Testis (tissue), 3 donors: Measurements from ENCODE around the gene CFAP69. TPM values are rescaled to one million over a fixed set of nuclear protein-coding genes. Genes with fewer than 3 reads are reported as not detected.

Source experiments
- DNase-seq: peaks from one replicate; pipeline ENCODE4 v3.0.0-alpha.2; 2019
- H3K27ac ChIP-seq, 2 donors: fragments of 200-600 bp; sonication (generic); one replicate each; pipeline ENCODE4 v1.5.1; 2019
- H3K27me3 ChIP-seq: fragments of 200-600 bp; sonication (generic); one replicate; pipeline ENCODE4 v1.5.1; 2019
- H3K36me3 ChIP-seq: fragments of 200-600 bp; sonication (generic); one replicate; pipeline ENCODE4 v1.5.1; 2017; ENCODE audit warnings: low read depth; ENCODE audit errors: missing control alignments
- H3K4me1 ChIP-seq: fragments of 200-600 bp; sonication (generic); one replicate; pipeline ENCODE4 v1.5.1; 2019
- H3K4me3 ChIP-seq, 2 donors: fragments of 200-600 bp; sonication (generic); one replicate each; pipeline ENCODE4 v1.5.1; 2017 to 2019
- H3K9me3 ChIP-seq: fragments of 200-600 bp; sonication (generic); one replicate; pipeline ENCODE4 v1.5.1; 2017
- CTCF ChIP-seq, 3 experiments: fragments of 450-650 bp in 2 of 3; fragments of 200-600 bp in 1 of 3; sonication (generic) in 1 of 3; IDR thresholded peaks; one replicate each; pipeline ENCODE4 v1.5.1; 2016 to 2019; ENCODE audit warnings: antibody characterized with exemption in 3 of 3, mild to moderate bottlenecking in 2 of 3, moderate library complexity in 1 of 3
- POLR2A ChIP-seq: fragments of 450-650 bp; IDR thresholded peaks from one replicate; pipeline ENCODE4 v1.6.1; 2017; ENCODE audit warnings: antibody characterized with exemption, mild to moderate bottlenecking, moderate library complexity
- WGBS, 2 donors: methylation state at CpG; one replicate each; pipeline ENCODE4 v1.1.5; 2018; 5-methylcytosine and 5-hydroxymethylcytosine counted together
- intact Hi-C: fragments of 100-400 bp; cut with DNase I; formaldehyde crosslinking; loops from one replicate; pipeline ENCODE4 v1.15.1; 2023; ENCODE audit warnings: low total_unique reads
- polyA plus RNA-seq: library from polyadenylated mRNA; stranded (reverse); fragments of 350-450 nt; fragmentation: Illumina TruSeq; extraction: RNeasy Lipid Tissue Mini Kit (QIAGEN cat#74804); gene quantifications from one replicate; pipeline ENCODE4 v1.2.3, GENCODE V29; 2014; ENCODE audit warnings: low read depth, low replicate concordance; ENCODE audit not compliant: insufficient read depth
- total RNA-seq, 2 donors: library from RNA; depleted of rRNA; stranded (reverse); fragments of >200 nt; gene quantifications; one replicate each; pipeline ENCODE4 v1.2.3, GENCODE V29; 2016

The CFAP69 gene
- total and polyA plus RNA-seq, 3 donors from 2014 or later, result 8.7 to 18.0 (median 9.0) TPM

DNA sequence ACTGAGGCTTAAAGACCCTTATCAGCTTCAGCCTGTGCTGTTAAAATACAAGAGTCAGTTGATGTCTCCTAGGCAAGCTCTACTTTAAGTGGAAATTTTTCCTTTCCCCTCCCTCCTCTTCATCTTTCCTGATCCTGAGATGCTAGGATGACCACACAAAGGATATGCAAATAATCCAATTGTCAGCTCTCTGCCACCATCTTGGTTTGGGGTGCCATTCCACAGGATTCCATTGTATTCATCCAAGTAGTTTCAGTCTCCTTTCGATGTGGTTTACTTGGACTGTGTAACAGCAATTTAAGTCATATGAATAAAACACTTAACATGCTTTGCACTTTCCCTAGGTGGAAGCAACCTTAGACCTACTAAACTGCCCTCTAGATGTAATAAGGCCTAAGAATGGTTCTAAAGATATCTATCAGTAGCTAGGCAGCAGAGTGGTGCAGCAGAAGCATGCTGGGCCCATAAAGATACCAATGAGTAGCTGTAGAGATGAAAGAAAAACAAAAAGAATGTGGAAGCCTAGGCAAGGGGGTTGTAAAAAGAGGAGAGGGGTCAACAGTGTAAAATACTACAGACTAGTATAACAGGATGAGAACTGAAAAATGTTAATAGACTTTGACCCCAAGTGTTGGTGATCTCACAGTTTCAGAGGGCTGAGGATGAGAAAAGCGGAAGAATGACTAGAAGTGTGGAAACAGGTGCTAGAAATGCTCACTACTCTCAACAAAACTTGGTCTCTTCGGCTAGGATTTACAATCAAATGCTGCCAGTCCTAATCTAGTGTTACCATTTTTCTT, 2.4 kb upstream of the CFAP69 start:
- DNase-seq, result no peak
- H3K27ac ChIP-seq, result no peak overlapping the region
- intact Hi-C loops, result no loop called here

DNA sequence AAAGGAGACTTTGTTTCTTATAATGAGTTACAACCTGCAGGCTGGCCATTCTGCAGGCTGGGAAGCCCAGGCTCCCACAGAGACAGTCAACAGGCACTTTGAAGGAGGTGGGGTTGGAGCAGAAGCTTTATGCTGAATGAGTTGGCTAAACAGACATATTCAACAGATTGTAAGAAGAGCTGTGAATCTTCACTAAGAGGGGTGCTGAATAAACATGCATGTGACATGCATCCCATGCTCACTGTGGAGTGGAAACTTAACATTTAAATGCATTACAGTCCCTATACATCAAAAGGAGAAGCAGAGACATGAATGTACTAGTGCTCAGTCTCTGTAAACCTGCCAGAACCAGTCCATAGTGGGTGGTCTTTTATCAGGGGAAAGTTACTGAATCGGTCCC, 1.4 kb upstream of the CFAP69 start:
- Histone ChIP-seq H3K36me3 (no peaks in the 10 kb centered on the region), H3K9me3 (no peaks in the 10 kb centered on the region), H3K4me3 (no peak overlapping the region), H3K27ac (no peak overlapping the region), H3K4me1 (peaks cover 4% of the 10 kb centered on the region), H3K27me3 (no peaks in the 10 kb centered on the region)
- DNase-seq, result no peak
- 8 to 16% methylated on average over 1 of the region's 1 CpG for WGBS, 2 donors
- TF ChIP-seq CTCF (IDR thresholded peaks at IDR 0.05) (no peak), POLR2A (no peak)
- intact Hi-C loops, result no loop called here

More for the DNA sequence above, 2.4 kb upstream of the CFAP69 start:
- Histone ChIP-seq H3K9me3 (no peaks in the 10 kb centered on the region), H3K27me3 (no peaks in the 10 kb centered on the region), H3K4me1 (peaks cover 4% of the 10 kb centered on the region), H3K36me3 (no peaks in the 10 kb centered on the region), H3K4me3 (no peak overlapping the region)
- TF ChIP-seq POLR2A (no peak), CTCF (IDR thresholded peaks at IDR 0.05) (no peak)
- WGBS, 2 donors, result 89 to 93% methylated on average over 3 of the region's 3 CpGs

GRCh38 chr7:90244565-90244908, 437 bp upstream of the CFAP69 start:
- Histone ChIP-seq H3K27ac (no peak overlapping the region), H3K4me3 (peak overlapping the region; percentile 88 to 97), H3K4me1 (peaks cover 4% of the 10 kb centered on the region), H3K9me3 (no peaks in the 10 kb centered on the region), H3K36me3 (no peaks in the 10 kb centered on the region), H3K27me3 (no peaks in the 10 kb centered on the region)
- 10 to 11% methylated on average over 6 of the region's 6 CpGs for WGBS, 2 donors
- TF ChIP-seq CTCF (IDR thresholded peaks at IDR 0.05) (no peak), POLR2A (no peak)
- no peak for DNase-seq
- intact Hi-C loops, result no loop called here

GRCh38 chr7:90246171-90246570, 1.2 kb downstream of the CFAP69 start:
- Histone ChIP-seq H3K4me1 (peaks cover 4% of the 10 kb centered on the region), H3K9me3 (no peaks in the 10 kb centered on the region), H3K27ac (no peak overlapping the region), H3K36me3 (no peaks in the 10 kb centered on the region), H3K27me3 (no peaks in the 10 kb centered on the region), H3K4me3 (peak overlapping the region; percentile 88 to 97)
- WGBS, 2 donors, result 28 to 33% methylated on average over 6 to 9 of the region's 9 CpGs
- TF ChIP-seq POLR2A (no peak), CTCF (IDR thresholded peaks at IDR 0.05) (no peak)
- intact Hi-C loops, result no loop called here
- DNase-seq, result no peak

DNA sequence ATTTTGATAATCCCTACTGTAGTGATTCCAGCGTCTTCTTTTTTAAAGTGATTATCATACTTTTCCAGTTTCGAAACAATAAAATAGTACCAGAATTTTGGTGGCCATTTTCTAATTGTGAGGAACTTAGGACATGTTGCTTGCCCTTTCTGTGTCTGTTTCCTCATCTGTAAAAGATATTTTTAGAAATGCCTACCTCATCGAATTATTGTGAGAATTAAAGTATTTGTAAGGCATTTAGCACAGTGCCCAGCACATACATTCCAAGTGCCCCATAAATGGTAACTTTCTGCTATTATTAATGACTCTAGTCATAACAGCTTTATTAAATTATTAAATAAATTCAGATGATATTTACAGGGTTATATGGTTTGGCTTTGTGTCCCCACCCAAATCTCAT, 3.7 kb downstream of the CFAP69 start:
- no peaks in the 10 kb centered on the region for H3K36me3 ChIP-seq
- no peak overlapping the region for H3K4me3 ChIP-seq
- DNase-seq, result no peak
- peaks cover 4% of the 10 kb centered on the region for H3K4me1 ChIP-seq
- H3K27me3 ChIP-seq, result no peaks in the 10 kb centered on the region
- 90% methylated on average over 3 of the region's 3 CpGs for WGBS, 2 donors
- TF ChIP-seq CTCF (IDR thresholded peaks at IDR 0.05), result no peak
- TF ChIP-seq POLR2A, result no peak
- intact Hi-C loops, result no loop called here
- H3K27ac ChIP-seq, result no peak overlapping the region
- H3K9me3 ChIP-seq, result no peaks in the 10 kb centered on the region
